GM12878 (cell line): Measurements from ENCODE around the gene FLYWCH2. TPM values are rescaled to one million over a fixed set of nuclear protein-coding genes. Genes with fewer than 3 reads are reported as not detected.

ENCODE experiments used
- BCLAF1 ChIP-seq: fragments of 450-650 bp; IDR thresholded peaks from 2 replicates; pipeline ENCODE4 v1.6.1; 2017; ENCODE audit warnings: antibody characterized with exemption, mild to moderate bottlenecking, moderate library complexity
- E2F4 ChIP-seq: IDR thresholded peaks from 2 replicates; pipeline ENCODE4 v1.6.1; 2012; ENCODE audit warnings: low read depth, low read length, improper control_type of control experiment
- FOXM1 ChIP-seq: IDR thresholded peaks from 2 replicates; pipeline ENCODE4 v1.6.1; 2012; ENCODE audit warnings: low read depth, mild to moderate bottlenecking, inconsistent platforms, low read length, moderate library complexity
- SKIL ChIP-seq: fragments of 450-650 bp; IDR thresholded peaks from 2 replicates; pipeline ENCODE4 v1.6.1; 2017; ENCODE audit warnings: mild to moderate bottlenecking, low read depth, inconsistent platforms; ENCODE audit not compliant: poor library complexity, severe bottlenecking
- polyA plus RNA-seq, 11 experiments: library from polyadenylated mRNA; depleted of rRNA in 4 of 11; unstranded in 6 of 11; stranded (reverse) in 5 of 11; fragments of >200 nt; fragmentation: Nextera tagmentation in 4 of 11; fragmentation: Illumina TruSeq in 1 of 11; extraction: Ambion mirVana in 4 of 11; extraction: Trizol in 1 of 11; gene quantifications; 1 replicate in 1 of 11; 2 replicates in 10 of 11; pipeline versions ENCODE4 v1.2.1 to v1.2.3, GENCODE V29; 2011 to 2016; ENCODE audit warnings: inconsistent platforms in 2 of 11, missing spikeins in 2 of 11, low read depth in 1 of 11
- total RNA-seq, 4 experiments: library from RNA; depleted of rRNA in 3 of 4; stranded (reverse); fragments of >200 nt in 3 of 4; fragmentation: Illumina TruSeq in 1 of 4; extraction: Trizol in 1 of 4; gene quantifications; 2 replicates each; pipeline versions ENCODE4 v1.2.1 to v1.2.3, GENCODE V29; 2013 to 2021
- TF ChIP-seq, protein P1 (sequence below): fragments of 450-650 bp; formaldehyde crosslinking; IDR thresholded peaks from 2 replicates; pipeline ENCODE4 v1.4.0; 2022; ENCODE audit warnings: mild to moderate bottlenecking, moderate library complexity

FLYWCH2 gene
- total and polyA plus RNA-seq, 10 of the 15 experiments (the other 5 are each of a cell fraction or from before 2014, with no cell fraction given) = 0.27 to 43.1 (median 17.7) TPM

DNA sequence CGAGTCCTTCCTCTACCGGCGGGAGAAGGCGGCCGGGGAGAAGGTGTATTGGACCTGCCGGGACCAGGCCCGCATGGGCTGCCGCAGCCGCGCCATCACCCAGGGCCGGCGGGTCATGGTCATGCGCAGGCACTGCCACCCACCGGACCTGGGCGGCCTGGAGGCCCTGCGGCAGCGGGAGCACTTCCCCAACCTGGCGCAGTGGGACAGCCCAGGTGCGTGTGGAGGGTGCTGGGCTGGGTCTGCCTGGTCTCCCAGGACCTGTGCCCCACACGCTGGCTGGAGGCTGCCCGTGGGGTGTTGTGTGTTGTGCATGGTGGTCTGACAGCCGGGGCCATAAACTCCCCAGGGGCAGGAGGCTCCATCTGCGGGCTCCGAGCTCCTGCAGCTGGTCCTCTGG, 54.2 kb downstream of the FLYWCH2 start (continued):
- TF ChIP-seq, protein P1, sequence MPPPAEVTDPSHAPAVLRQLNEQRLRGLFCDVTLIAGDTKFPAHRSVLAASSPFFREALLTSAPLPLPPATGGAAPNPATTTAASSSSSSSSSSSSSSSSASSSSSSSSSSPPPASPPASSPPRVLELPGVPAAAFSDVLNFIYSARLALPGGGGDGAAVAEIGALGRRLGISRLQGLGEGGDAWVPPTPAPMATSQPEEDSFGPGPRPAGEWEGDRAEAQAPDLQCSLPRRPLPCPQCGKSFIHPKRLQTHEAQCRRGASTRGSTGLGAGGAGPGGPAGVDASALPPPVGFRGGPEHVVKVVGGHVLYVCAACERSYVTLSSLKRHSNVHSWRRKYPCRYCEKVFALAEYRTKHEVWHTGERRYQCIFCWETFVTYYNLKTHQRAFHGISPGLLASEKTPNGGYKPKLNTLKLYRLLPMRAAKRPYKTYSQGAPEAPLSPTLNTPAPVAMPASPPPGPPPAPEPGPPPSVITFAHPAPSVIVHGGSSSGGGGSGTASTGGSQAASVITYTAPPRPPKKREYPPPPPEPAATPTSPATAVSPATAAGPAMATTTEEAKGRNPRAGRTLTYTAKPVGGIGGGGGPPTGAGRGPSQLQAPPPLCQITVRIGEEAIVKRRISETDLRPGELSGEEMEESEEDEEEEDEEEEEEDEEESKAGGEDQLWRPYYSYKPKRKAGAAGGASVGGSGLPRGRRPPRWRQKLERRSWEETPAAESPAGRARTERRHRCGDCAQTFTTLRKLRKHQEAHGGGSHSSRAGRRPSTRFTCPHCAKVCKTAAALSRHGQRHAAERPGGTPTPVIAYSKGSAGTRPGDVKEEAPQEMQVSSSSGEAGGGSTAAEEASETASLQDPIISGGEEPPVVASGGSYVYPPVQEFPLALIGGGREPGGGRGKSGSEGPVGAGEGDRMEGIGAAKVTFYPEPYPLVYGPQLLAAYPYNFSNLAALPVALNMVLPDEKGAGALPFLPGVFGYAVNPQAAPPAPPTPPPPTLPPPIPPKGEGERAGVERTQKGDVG = no peak
- TF ChIP-seq SKIL = no peak
- no peak for TF ChIP-seq E2F4
- TF ChIP-seq FOXM1 = no peak
- no peak for TF ChIP-seq BCLAF1
